CD4-positive, alpha-beta memory T cell (primary cell): Measurements from ENCODE around the gene LDHD. TPM values are rescaled to one million over a fixed set of nuclear protein-coding genes. Genes with fewer than 3 reads are reported as not detected.

Experiments
- CTCF ChIA-PET: fragments of 350-600 bp; sonication (Branson Sonifier 250); formaldehyde crosslinking; loops from one replicate; lab custom pipeline; 2021; ENCODE audit warnings: inconsistent platforms; ENCODE audit not compliant: partially characterized antibody; lab: Charles Lee
- POLR2A ChIA-PET: fragments of 350-600 bp; sonication (Branson Sonifier 250); formaldehyde crosslinking; loops from one replicate; lab custom pipeline; 2021; ENCODE audit not compliant: partially characterized antibody; lab: Charles Lee
- DNase-seq, 5 donors: peaks; one replicate each; pipeline versions ENCODE4 v3.0.0 to v3.0.0-alpha.2; 2020 to 2022; ENCODE audit warnings: mixed read lengths in 1 of 5
- H3K27ac ChIP-seq: one replicate; pipeline ENCODE4 v1.7.0; 2013; ENCODE audit warnings: low read depth, low read length
- H3K27me3 ChIP-seq: 2 replicates; pipeline ENCODE4 v1.7.0; 2013; ENCODE audit warnings: mild to moderate bottlenecking, low read length, moderate library complexity; ENCODE audit not compliant: insufficient read depth
- H3K36me3 ChIP-seq: 2 replicates; pipeline ENCODE4 v1.7.0; 2013; ENCODE audit warnings: mild to moderate bottlenecking, low read length, moderate library complexity; ENCODE audit not compliant: insufficient read depth
- H3K4me1 ChIP-seq: 2 replicates; pipeline ENCODE4 v1.7.0; 2013; ENCODE audit warnings: mild to moderate bottlenecking, low read length, moderate library complexity; ENCODE audit not compliant: insufficient read depth
- H3K4me3 ChIP-seq, 2 donors: one replicate each; pipeline ENCODE4 v1.7.0; 2013; ENCODE audit warnings: low read length in 2 of 2, mild to moderate bottlenecking in 1 of 2
- H3K9me3 ChIP-seq, 2 donors: one replicate each; pipeline ENCODE4 v1.7.0; 2013; ENCODE audit warnings: low read length in 2 of 2, control low read depth in 1 of 2; ENCODE audit not compliant: control insufficient read depth in 1 of 2
- H3K27ac Mint-ChIP-seq, 7 donors: one replicate each; pipeline ENCODE4 v1.8.0; 2020 to 2021; ENCODE audit warnings: mixed read lengths in 7 of 7, mild to moderate bottlenecking in 6 of 7, inconsistent platforms in 3 of 7, moderate library complexity in 3 of 7
- H3K27me3 Mint-ChIP-seq, 2 donors: one replicate each; pipeline ENCODE4 v1.8.0; 2020 to 2021; ENCODE audit warnings: mixed read lengths in 2 of 2
- H3K36me3 Mint-ChIP-seq, 2 donors: one replicate each; pipeline ENCODE4 v1.8.0; 2020 to 2021; ENCODE audit warnings: mixed read lengths in 2 of 2, inconsistent platforms in 1 of 2, mild to moderate bottlenecking in 1 of 2
- H3K4me1 Mint-ChIP-seq, 4 donors: one replicate each; pipeline ENCODE4 v1.8.0; 2020 to 2021; ENCODE audit warnings: mixed read lengths in 4 of 4, mild to moderate bottlenecking in 1 of 4
- H3K4me3 Mint-ChIP-seq, 8 donors: one replicate each; pipeline ENCODE4 v1.8.0; 2020 to 2021; ENCODE audit warnings: mixed read lengths in 8 of 8, mild to moderate bottlenecking in 7 of 8, moderate library complexity in 6 of 8, inconsistent platforms in 3 of 8
- H3K9me3 Mint-ChIP-seq, 8 donors: one replicate each; pipeline ENCODE4 v1.8.0; 2020 to 2021; ENCODE audit warnings: mixed read lengths in 8 of 8, mild to moderate bottlenecking in 5 of 8, inconsistent platforms in 3 of 8, moderate library complexity in 1 of 8
- intact Hi-C: fragments of 100-400 bp; cut with micrococcal nuclease; formaldehyde crosslinking; loops from one replicate; pipeline ENCODE4 v1.15.1; 2023
- polyA plus RNA-seq, 2 donors: library from polyadenylated mRNA; unstranded; fragments of 300-500 nt; fragmentation: Illumina TruSeq; gene quantifications; one replicate each; pipeline ENCODE4 v1.2.3, GENCODE V29; 2021
- total RNA-seq, 2 experiments: library from RNA; stranded (reverse); gene quantifications; one replicate each; pipeline ENCODE4 v1.2.3, GENCODE V29; 2021

The LDHD gene
- total and polyA plus RNA-seq, 4 experiments from 2014 or later, result 0.09 to 0.20 (median 0.17) TPM; not detected in 1

- no peaks in the 10 kb centered on the region for H3K9me3 ChIP-seq
- Mint-ChIP-seq H3K36me3 (no peaks in the 10 kb centered on the region), H3K27ac (no peak overlapping the region), H3K9me3 (peaks cover 0 to 16% (median 8%) of the 10 kb centered on the region in 8 donors), H3K4me3 (no peak overlapping the region), H3K27me3 (peaks cover 1 to 2% of the 10 kb centered on the region in 2 donors), H3K4me1 (peaks cover 6 to 20% (median 11%) of the 10 kb centered on the region in 4 donors)
- peaks cover 9% of the 10 kb centered on the region for H3K4me1 ChIP-seq
- intact Hi-C loops, result no loop called here
- ChIA-PET CTCF (no interaction called here), POLR2A (no interaction called here)
- H3K36me3 ChIP-seq, result no peaks in the 10 kb centered on the region
- no peak for DNase-seq
- no peak overlapping the region for H3K4me3 ChIP-seq
- H3K27ac ChIP-seq, result no peak overlapping the region
- no peaks in the 10 kb centered on the region for H3K27me3 ChIP-seq
Measured at GRCh38 chr16:75127713-75128415, 11.3 kb upstream of the LDHD start.

GRCh38 chr16:75122609-75123008, 6.0 kb upstream of the LDHD start:
- POLR2A ChIA-PET, result no interaction called here
- no peak overlapping the region for H3K27ac Mint-ChIP-seq
- Histone ChIP-seq H3K4me1 (no peaks in the 10 kb centered on the region), H3K27ac (no peak overlapping the region), H3K36me3 (no peaks in the 10 kb centered on the region), H3K27me3 (no peaks in the 10 kb centered on the region), H3K4me3 (no peak overlapping the region), H3K9me3 (peaks cover 0 to 6% of the 10 kb centered on the region in 2 donors)
- CTCF ChIA-PET, result interaction anchor here (1.3 kb wide), 1 partner anchor 11 kb away, joined by 6 read pairs; no protein-coding TSS in a partner anchor
- no peak overlapping the region for H3K4me3 Mint-ChIP-seq
- intact Hi-C loops, result no loop called here
- H3K9me3 Mint-ChIP-seq, result peaks cover 0 to 21% (median 15%) of the 10 kb centered on the region in 8 donors
- no peaks in the 10 kb centered on the region for H3K4me1 Mint-ChIP-seq
- H3K36me3 Mint-ChIP-seq, result no peaks in the 10 kb centered on the region
- no peak for DNase-seq
- no peaks in the 10 kb centered on the region for H3K27me3 Mint-ChIP-seq

GRCh38 chr16:75121949-75122568, 5.5 kb upstream of the LDHD start:
- intact Hi-C loops, result no loop called here
- Mint-ChIP-seq H3K27ac (no peak overlapping the region), H3K9me3 (peaks cover 0 to 16% (median 11%) of the 10 kb centered on the region in 8 donors), H3K4me1 (no peaks in the 10 kb centered on the region), H3K4me3 (no peak overlapping the region), H3K36me3 (no peaks in the 10 kb centered on the region), H3K27me3 (no peaks in the 10 kb centered on the region)
- H3K9me3 ChIP-seq, result peaks cover 0 to 6% of the 10 kb centered on the region in 2 donors
- DNase-seq, result no peak
- no peaks in the 10 kb centered on the region for H3K27me3 ChIP-seq
- H3K36me3 ChIP-seq, result no peaks in the 10 kb centered on the region
- ChIA-PET POLR2A (no interaction called here), CTCF (interaction anchor here (1.2 to 1.3 kb wide), 2 partner anchors 9 to 11 kb away, joined by 3 to 6 read pairs; no protein-coding TSS in a partner anchor)
- H3K4me3 ChIP-seq, result no peak overlapping the region
- no peak overlapping the region for H3K27ac ChIP-seq
- no peaks in the 10 kb centered on the region for H3K4me1 ChIP-seq

GRCh38 chr16:75120253-75120652, 3.7 kb upstream of the LDHD start:
- no peak for DNase-seq
- POLR2A ChIA-PET, result no interaction called here
- intact Hi-C loops, result no loop called here

DNA sequence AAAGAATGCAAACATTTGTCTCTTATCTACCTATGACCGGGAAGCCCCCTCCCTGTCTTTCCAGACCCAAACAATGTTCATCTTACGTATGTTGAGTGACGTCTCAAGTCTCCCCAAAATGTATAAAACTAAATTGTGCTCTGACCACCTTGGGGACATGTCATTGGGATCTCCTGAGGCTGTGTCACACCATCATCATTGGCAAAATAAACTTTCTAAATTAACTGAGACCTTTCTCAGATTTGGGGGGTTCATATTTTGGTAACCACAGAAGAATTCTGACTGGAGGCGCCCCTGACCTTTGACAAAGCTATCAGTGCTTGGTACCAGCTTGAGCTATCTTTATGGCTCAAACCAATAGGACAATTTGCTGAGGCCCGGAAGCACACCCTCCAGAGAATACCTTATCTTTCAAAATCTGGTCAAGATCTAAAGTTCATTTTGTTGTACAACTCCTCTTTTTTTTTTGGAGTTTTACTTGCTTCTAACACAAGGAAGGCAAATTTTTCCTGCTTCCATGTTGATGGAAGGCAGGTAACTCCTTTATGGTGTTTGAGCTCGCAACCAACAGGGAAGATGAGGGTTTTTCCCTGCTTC, 2.5 kb upstream of the LDHD start:
- CTCF ChIA-PET, result interaction anchor here (1.4 to 1.7 kb wide), 2 partner anchors 8 to 10 kb away, joined by 5 to 7 read pairs; no protein-coding TSS in a partner anchor

More at GRCh38 chr16:75120253-75120652, 3.7 kb upstream of the LDHD start:
- H3K27ac Mint-ChIP-seq, result no peak overlapping the region
- peaks cover 0 to 4% (median 0%) of the 10 kb centered on the region in 4 donors for H3K4me1 Mint-ChIP-seq
- no peak overlapping the region for H3K27ac ChIP-seq
- H3K9me3 Mint-ChIP-seq, result peaks cover 0 to 13% (median 10%) of the 10 kb centered on the region in 8 donors
- CTCF ChIA-PET, result interaction anchor here (1.7 kb wide), 1 partner anchor 9 kb away, joined by 7 read pairs; no protein-coding TSS in a partner anchor
- H3K4me3 Mint-ChIP-seq, result no peak overlapping the region
- no peaks in the 10 kb centered on the region for H3K27me3 ChIP-seq
- H3K4me3 ChIP-seq, result no peak overlapping the region
- H3K4me1 ChIP-seq, result no peaks in the 10 kb centered on the region
- peaks cover 0 to 6% of the 10 kb centered on the region in 2 donors for H3K9me3 ChIP-seq
- no peaks in the 10 kb centered on the region for H3K36me3 ChIP-seq
- no peaks in the 10 kb centered on the region for H3K27me3 Mint-ChIP-seq
- no peaks in the 10 kb centered on the region for H3K36me3 Mint-ChIP-seq

DNA sequence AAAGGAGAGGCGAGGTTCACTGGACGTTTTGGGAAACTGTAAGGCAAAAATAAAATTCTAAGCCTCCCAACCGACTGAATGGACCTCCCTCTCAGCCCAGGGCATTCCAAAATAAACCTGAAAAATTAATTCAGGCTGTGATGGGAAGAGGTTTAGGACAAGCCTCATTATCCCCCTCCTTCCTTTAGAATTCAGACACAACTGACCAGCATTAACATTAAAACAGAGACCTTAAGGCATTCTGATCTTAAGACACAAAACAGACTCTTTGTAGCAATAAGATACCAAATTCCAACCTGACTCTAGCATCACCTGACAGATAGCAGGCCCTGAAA, 298 bp upstream of the LDHD start:
- intact Hi-C loops, result no loop called here
- CTCF ChIA-PET, result interaction anchor here (1.0 kb wide), 1 partner anchor 119 kb away, joined by 5 read pairs; the partner anchor contains the start of gene ZNRF1
- H3K9me3 ChIP-seq, result peaks cover 0 to 2% of the 10 kb centered on the region in 2 donors
- H3K4me3 ChIP-seq, result no peak overlapping the region
- H3K27me3 ChIP-seq, result no peaks in the 10 kb centered on the region
- no peak for DNase-seq
- Mint-ChIP-seq H3K27ac (no peak overlapping the region), H3K4me1 (peaks cover 0 to 8% (median under 1%) of the 10 kb centered on the region in 4 donors), H3K36me3 (no peaks in the 10 kb centered on the region), H3K9me3 (peaks cover 0 to 6% (median 4%) of the 10 kb centered on the region in 8 donors), H3K27me3 (no peaks in the 10 kb centered on the region), H3K4me3 (no peak overlapping the region)
- no peaks in the 10 kb centered on the region for H3K4me1 ChIP-seq
- H3K27ac ChIP-seq, result no peak overlapping the region
- POLR2A ChIA-PET, result no interaction called here
- H3K36me3 ChIP-seq, result no peaks in the 10 kb centered on the region

More for the DNA sequence above, 2.5 kb upstream of the LDHD start:
- Histone ChIP-seq H3K4me1 (no peaks in the 10 kb centered on the region), H3K4me3 (no peak overlapping the region), H3K9me3 (peaks cover 0 to 6% of the 10 kb centered on the region in 2 donors), H3K27me3 (no peaks in the 10 kb centered on the region), H3K36me3 (no peaks in the 10 kb centered on the region), H3K27ac (no peak overlapping the region)
- no peak for DNase-seq
- Mint-ChIP-seq H3K27me3 (no peaks in the 10 kb centered on the region), H3K9me3 (peaks cover 0 to 13% (median 10%) of the 10 kb centered on the region in 8 donors), H3K4me1 (peaks cover 0 to 4% (median 0%) of the 10 kb centered on the region in 4 donors), H3K4me3 (no peak overlapping the region), H3K27ac (no peak overlapping the region), H3K36me3 (no peaks in the 10 kb centered on the region)
- POLR2A ChIA-PET, result no interaction called here
- intact Hi-C loops, result no loop called here
